GM10248 (cell line): ENCODE measurements around the gene UBASH3B.

Experiments
- CTCF ChIA-PET: fragments of 300-600 bp; sonication (Branson Sonifier 250); formaldehyde crosslinking; extraction: SDS; loops from one replicate; lab custom pipeline; 2021; ENCODE audit warnings: antibody characterized with exemption; lab: Yijun Ruan, JAX
- POLR2A ChIA-PET: fragments of 350-650 bp; sonication (Branson Sonifier 250); formaldehyde crosslinking; extraction: SDS; loops from one replicate; lab custom pipeline; 2020; ENCODE audit warnings: antibody characterized with exemption; lab: Yijun Ruan, JAX
- DNase-seq: peaks from one replicate; pipeline ENCODE4 v3.0.0; 2012; ENCODE audit errors: extremely low spot score
- TF ChIP-seq, protein P1 (sequence below): IDR thresholded peaks from 2 replicates; pipeline ENCODE4 v1.5.1; 2012; ENCODE audit warnings: mild to moderate bottlenecking, low read depth; ENCODE audit errors: extremely low read depth, missing control alignments, control extremely low read depth

The UBASH3B gene

DNA sequence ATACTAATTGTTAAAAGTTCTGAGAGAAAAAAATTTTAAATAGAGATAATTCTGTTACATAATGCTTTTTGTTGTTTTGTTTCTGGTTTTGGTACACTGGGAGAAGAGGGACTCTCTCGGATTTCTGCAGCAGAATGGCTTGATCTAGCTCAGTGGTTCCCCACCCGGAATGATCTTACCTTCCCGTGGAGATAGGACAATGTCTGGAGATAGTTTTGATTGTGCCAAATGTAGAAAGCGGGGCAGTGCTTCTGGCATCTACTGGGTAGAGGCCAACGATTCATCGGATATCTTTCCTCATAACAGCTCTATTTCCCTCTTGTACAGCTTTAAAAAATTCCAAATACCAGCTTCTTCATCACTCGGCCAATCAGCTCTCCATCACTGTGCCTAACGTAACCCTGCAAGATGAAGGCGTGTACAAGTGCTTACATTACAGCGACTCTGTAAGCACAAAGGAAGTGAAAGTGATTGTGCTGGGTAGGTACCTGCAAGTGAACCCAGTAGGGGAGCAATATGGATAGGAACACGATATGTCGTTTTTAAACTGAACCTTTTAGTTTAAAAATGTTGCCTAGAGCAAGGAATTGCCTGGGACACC, 195.9 kb downstream of the UBASH3B start:
- POLR2A ChIA-PET: interaction anchor here (0.7 kb wide), 1 partner anchor 203 kb away, joined by 5 read pairs; no protein-coding TSS in a partner anchor
- DNase-seq: peak; percentile 34
- TF ChIP-seq, protein P1, sequence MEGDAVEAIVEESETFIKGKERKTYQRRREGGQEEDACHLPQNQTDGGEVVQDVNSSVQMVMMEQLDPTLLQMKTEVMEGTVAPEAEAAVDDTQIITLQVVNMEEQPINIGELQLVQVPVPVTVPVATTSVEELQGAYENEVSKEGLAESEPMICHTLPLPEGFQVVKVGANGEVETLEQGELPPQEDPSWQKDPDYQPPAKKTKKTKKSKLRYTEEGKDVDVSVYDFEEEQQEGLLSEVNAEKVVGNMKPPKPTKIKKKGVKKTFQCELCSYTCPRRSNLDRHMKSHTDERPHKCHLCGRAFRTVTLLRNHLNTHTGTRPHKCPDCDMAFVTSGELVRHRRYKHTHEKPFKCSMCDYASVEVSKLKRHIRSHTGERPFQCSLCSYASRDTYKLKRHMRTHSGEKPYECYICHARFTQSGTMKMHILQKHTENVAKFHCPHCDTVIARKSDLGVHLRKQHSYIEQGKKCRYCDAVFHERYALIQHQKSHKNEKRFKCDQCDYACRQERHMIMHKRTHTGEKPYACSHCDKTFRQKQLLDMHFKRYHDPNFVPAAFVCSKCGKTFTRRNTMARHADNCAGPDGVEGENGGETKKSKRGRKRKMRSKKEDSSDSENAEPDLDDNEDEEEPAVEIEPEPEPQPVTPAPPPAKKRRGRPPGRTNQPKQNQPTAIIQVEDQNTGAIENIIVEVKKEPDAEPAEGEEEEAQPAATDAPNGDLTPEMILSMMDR: no peak
- CTCF ChIA-PET: interaction anchor here (1.0 to 17.7 kb wide), 15 partner anchors 13 to 271 kb away, joined by 3 to 257 read pairs (median 37); no protein-coding TSS in a partner anchor

DNA sequence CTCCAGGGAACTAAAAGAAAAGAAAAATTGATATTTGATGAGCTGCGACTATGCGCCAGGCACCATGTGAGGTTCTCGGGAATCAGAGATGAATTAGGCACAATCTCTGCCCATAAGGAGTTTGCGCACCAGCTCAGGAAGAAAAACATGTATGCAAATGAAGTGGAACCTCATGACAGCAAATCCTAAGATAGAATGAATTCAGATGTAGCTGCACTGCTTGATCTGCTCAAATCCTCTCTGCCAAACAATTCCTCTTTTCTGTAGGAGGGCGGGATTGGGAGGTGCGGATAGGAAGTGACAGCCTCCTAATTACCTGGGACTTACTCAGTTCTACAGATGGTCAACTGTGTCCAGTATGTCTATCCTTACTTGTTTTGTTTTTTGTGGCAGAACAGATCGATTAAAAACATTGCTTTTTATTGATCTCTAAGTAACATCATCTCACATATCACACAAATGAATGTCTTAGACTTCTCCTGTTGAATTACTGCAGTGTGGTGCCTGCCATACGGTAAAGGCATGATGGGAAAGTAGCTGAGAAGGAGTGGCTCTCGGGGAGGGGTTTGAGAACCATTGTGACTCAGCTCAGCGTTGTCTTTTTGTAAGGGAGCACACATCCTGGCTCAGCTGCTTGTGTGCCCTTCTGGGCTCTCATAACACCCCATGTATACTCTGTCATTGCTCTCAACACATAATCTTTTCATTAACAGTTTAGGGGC, 196.7 kb downstream of the UBASH3B start:
- DNase-seq: no peak
- ChIA-PET POLR2A (interaction anchor here (0.7 kb wide), 2 partner anchors 202 to 220 kb away, joined by 3 to 5 read pairs; no protein-coding TSS in a partner anchor), CTCF (interaction anchor here (0.7 to 17.7 kb wide), 29 partner anchors 8 to 272 kb away, joined by 3 to 257 read pairs (median 15); partner anchors contain the start of gene CRTAM)
- TF ChIP-seq, protein P1: no peak

DNA sequence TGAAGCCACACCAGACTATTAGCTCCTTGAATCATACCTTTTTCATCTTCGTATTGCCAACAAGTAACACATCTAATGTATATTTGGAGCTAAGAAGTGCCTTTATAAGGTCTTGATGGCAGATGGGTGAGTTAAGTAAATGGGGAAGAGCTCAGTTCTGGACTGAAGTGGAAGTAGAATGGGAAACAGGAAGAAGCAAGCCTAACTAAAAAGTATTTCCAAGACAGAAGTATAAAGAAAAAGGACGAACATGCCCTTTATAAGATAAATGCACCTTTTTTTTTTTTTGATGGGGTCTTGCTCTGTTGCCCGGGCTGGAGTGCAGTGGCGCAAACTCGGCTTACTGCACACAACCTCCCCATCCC, 197.3 kb downstream of the UBASH3B start:
- ChIA-PET CTCF (interaction anchor here (0.7 to 17.7 kb wide), 35 partner anchors 8 to 273 kb away, joined by 3 to 257 read pairs (median 8); partner anchors contain the start of gene CRTAM), POLR2A (interaction anchor here (0.7 kb wide), 1 partner anchor 221 kb away, joined by 3 read pairs; no protein-coding TSS in a partner anchor)
- TF ChIP-seq, protein P1: no peak

DNA sequence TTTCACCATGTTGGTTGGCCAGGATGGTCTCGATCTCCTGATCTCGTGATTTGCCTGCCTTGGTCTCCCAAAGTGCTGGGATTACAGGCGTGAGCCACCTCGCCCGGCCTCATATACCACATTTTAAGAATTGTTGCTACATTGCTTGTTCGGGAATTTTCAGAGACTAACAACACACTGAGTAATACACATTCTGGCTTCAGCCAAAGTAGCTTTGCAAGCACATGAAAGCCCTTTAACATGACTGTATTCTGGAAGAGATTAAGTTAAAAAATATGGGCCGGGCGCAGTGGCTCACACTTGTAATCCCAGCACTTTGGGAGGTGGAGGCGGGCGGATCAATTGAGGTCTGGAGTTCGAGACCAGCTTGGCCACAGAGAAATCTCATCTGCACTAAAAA, 197.7 kb downstream of the UBASH3B start:
- TF ChIP-seq, protein P1: no peak
- no peak for DNase-seq
- POLR2A ChIA-PET: no interaction called here
- CTCF ChIA-PET: interaction anchor here (0.9 to 17.7 kb wide), 42 partner anchors 9 to 394 kb away, joined by 3 to 257 read pairs (median 7); partner anchors contain the start of gene CRTAM

More for the DNA sequence above, 197.3 kb downstream of the UBASH3B start:
- no peak for DNase-seq

DNA sequence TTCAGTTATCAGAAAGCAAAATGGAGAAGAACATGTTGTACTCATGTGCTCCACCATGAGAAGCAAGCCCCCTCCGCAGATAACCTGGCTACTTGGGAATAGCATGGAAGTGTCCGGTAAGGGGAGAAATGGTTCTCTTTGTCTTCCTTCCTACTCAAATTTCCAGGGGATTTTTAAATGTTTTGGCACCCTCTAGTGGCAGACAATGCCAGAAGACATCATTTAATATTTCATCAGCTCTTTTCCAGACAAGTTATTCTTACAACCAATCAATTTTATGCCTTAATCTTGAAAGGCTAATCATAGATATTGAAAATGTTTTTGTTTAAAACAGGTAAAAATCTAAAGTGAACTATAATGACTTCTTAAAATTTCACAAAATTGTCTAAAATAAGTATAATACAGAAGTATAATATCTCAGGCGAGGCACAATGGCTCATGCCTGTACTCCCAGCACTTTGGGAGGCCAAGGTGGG, 198.5 kb downstream of the UBASH3B start:
- CTCF ChIA-PET: interaction anchor here (0.6 to 17.7 kb wide), 44 partner anchors 10 to 393 kb away, joined by 3 to 257 read pairs (median 6); partner anchors contain the start of gene CRTAM
- DNase-seq: peak; percentile 56
- POLR2A ChIA-PET: no interaction called here
- TF ChIP-seq, protein P1: peak; percentile 62

DNA sequence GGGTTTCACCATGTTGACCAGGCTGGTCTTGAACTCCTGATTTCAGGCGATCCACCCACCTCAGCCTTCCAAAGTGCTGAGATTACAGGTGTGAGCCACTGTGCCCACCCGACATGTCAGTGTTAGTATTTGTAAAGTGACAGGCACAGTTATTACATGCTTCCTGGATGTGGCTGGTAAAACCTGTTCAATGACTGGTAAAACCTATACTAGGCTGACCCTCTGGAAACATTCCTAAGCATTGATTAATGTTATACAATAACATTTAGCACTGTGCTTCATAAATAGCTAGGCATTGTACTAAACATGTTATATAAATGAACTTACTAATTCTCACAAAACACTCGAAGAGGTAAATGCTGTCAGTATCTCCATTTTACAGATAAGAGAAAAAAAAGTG, 206.1 kb downstream of the UBASH3B start:
- DNase-seq: no peak
- TF ChIP-seq, protein P1: no peak
- CTCF ChIA-PET: interaction anchor here (1.3 to 17.7 kb wide), 5 partner anchors 8 to 193 kb away, joined by 3 to 257 read pairs (median 84); no protein-coding TSS in a partner anchor
- POLR2A ChIA-PET: no interaction called here
